IPS DF 4.7 (cell line): ENCODE data around the gene FAAH.

Experiments
- DNase-seq: peaks from one replicate; pipeline ENCODE4 v3.0.0-alpha.2; 2013; ENCODE audit warnings: low spot score; ENCODE audit errors: extremely low read depth

Gene FAAH

DNA sequence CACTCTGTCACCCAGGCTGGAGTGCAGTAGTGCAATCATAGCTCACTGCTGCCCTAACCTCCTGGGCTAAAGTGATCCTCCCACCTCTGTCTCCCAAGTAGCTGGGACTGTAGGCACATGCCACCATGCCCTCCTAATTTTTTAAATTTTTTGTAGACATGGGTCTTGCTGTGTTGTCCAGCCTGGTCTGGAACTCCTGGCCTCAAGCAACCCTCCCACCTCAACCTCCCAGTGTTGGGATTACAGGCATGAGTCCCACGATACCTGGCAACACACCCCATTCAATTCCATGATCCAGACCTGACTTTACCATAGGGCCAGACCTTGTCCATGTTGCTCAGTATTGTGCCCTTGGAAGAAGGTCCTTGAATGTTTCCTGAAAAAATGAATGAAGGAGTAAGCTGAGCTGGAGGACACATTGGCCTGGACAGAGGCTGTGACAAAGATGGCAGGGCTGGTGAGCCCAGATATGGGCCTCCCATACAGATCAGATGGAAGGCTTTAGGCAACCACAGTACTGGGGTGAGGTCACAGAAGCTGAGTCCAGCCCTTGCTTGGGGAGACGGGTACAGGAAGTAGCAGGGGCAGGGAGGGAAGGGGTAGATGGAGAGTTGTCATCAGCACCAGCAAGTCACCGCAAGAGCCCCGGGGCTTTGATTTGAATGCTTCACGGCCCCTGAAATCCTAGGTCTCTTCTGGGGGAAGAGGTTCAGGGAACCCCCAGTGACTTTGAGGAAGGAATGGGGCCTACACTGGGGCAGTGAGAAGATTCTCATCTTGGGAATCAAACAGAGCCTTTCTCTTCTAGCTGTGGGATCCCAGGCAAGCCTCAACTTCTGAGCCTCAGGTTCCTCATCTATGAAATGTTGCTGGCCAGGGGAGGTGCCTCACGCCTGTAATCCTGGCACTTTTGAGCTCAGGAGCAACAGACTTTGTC lies 55.4 kb downstream of the FAAH start:
- DNase-seq: no peak

DNA sequence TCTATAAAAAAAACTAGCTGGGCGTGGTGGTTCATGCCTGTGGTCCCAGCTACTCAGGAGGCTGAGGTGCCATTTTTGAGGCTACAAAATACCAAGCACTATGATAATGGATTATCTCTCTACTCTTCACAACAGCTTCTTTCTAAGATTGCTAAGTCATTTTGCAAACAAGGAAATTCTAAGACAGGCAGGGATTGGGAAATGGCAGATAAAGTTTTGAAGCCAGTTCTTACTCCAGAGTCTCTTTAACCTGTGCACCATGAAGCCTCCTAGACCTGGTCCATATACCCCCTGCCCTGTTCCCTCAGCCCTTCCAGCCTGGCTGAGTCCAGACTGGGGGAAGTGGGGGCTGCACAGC lies 56.0 kb downstream of the FAAH start:
- DNase-seq: no peak

DNA sequence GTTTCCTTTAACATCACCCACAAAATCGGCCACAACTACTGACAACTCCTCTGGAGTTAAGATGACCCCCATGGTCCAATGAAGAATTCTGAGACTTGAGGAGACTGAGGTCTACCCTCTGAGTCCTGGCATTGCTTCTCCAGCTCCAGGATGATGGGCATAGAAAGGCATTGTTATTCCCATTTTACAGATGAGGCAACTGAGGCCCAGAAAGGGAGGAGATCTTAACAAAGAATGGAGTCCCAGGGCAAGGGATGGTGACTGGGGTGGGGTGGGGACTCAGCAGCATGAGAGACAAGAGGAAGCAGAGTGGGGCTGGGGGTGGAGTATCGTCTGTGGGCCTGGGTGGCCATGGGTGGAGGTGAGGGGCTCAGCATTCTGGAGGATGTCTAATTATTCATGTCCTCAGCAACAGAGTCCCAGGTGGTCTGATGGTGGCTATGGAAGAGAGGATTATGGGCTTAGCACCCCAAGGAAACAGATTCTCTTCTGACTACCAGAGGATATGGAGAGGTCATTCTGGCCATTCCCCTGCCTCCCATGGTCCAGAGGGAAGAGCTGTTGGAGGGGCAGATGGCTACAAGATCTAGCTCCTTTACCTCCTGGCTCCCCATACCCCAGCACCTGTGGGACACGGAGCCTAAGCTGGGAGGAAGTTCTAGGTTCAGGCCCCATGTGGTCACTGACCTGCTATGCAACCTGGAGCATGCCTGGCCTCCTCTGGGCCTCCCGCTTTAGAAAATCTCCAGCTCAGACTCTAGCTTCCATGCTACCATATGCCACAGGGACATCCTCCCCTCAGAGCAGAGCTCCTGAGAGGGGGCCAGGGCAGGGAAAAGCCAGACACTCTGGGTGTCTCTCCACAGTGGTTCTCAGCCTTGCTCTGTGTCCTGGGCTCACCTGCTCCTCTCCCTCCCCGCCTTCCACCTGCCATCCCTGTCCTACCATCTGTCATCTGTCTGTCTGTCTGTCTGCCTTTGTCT lies 58.1 kb downstream of the FAAH start:
- DNase-seq: no peak

DNA sequence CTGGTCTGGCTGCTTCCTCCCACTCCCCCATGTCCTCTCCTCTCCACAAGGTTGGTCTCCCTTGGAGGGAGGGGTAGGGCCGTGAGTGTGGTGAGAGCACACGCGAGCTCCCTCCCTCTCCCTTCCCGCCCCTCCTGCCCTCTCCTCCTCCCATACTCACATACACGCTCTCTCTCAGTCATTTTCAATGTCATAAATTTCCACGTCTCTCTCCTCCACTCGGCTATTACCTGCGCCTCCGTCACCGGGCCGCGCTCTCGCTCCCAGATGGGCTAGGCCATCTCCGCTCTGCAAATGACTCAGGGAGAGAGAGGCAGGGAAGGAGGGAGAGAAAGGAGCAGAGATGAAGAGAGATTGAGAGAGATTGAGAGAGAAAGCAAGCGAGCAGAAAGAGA lies 58.8 kb downstream of the FAAH start:
- no peak for DNase-seq

DNA sequence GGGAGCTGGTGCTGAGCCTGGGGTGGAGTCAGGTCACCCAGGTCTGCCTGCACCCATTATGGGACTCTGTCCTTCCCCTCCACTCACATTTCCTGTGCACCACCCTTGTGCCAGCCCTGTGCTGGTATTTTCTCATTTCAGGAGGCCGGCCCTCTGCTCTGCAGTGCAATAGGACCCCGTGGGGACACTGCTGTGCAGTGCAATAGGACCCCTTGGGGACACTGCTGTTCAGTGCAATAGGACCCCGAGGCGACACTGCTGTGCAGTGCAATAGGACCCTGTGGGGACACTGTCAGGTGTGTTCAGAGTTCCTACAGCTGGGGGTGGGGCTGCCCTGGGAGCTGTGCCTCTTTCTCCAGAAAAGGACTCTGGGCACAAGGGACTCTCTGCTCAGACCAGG lies 59.3 kb downstream of the FAAH start:
- DNase-seq: no peak

DNA sequence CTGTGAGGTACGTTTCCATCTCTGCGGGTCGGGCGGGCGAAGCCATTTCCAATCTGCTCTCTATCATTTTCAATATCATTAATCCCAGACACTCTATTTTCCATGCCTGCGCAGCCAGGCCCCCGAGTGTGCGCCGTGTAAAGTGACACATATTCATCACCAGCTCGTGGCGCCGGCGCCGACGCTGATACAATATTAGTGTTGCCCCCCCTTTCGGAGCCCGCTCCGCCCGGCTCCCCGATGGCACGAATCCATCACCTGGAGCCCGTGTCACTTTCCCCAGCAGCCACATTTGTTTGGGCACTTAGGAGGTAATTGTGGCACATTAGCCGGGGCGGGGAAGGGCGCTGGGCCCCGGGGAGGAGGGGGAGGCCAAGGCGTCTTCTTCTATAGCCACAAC lies 61.8 kb downstream of the FAAH start:
- DNase-seq: no peak

DNA sequence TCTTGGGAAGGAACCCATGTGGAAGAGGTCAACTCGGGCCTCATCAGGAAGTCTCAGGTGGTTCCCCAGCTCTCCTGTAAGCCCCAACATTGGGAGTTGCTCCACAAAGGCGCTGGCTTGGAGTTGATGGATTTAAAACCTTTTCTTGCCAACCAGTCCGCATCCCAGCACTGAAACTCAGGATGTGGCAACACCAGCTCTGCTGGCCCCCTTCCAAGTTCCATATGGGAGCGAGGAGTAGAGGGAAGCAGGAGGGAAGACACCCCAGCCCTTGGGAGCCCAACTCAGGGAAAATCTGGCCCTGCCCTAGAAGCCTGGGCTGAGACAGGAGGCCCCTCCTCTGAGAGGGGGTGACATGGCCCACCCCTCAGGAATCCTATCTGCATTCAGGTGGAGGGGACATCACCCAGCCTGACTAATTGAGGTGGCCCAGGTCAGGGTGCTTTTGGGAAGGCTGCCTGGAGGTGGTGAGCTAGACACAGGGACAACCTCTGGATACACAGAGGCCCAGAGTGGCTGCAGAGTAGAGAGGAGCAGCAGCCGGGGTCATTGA lies 62.4 kb downstream of the FAAH start:
- DNase-seq: no peak

DNA sequence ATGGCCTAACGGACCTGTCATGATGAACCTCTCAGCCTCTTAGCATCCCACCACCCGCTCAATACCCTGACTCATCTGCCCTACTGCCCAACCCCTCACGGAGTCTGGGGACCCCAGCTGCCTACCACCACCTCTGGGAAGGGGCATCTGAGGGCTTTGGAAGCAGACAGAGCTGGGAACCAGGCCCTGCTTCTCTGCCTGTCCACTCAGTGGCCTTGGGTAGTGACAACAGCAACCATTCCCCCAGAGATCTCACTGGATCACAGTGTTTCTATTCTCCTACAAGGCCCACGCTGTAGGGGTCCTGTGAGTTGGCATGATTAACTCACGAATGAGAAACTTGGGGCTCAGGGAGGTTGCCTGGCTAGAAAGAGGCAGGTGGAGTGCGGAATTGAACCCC lies 63.1 kb downstream of the FAAH start:
- DNase-seq: no peak

DNA sequence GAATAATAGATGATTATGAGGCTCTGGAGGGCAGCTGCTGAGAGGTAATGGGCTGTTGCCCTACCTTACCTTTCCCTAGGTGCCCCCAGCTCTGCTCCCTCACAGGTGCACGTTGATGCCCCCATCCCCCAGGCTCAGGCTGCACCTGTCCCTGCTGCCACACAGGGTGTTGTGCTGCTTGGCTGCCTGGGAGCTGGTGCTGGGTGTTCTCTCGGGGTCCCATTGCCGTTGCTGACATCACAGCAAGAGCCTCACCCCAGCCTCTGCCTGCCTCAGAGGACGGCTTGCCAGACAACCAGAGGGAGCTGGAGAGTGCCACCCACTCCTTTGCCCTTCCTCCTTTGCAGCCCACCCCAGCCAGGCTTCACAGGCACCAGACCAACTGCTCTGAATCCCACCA lies 64.1 kb downstream of the FAAH start:
- DNase-seq: no peak

DNA sequence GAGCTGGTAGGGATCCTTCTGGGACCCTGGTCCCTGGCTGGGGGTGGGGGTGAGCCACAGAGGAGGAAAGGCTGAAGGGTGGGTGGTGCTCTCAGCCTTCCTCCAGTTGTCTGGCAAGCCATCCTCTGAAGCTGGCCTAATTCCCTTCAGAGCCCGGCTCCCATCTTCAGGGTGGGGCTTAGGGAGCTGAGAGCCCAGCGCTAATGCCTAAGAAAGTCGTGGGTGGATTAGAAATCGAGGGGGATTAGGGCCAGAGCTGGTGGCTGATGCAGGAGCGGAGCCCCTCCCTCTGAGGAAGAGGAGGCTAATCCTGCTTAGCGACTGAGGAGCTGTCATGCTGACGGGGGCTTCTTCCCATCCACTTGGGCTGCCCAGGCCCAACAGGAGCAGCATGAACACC lies 64.7 kb downstream of the FAAH start:
- DNase-seq: no peak

DNA sequence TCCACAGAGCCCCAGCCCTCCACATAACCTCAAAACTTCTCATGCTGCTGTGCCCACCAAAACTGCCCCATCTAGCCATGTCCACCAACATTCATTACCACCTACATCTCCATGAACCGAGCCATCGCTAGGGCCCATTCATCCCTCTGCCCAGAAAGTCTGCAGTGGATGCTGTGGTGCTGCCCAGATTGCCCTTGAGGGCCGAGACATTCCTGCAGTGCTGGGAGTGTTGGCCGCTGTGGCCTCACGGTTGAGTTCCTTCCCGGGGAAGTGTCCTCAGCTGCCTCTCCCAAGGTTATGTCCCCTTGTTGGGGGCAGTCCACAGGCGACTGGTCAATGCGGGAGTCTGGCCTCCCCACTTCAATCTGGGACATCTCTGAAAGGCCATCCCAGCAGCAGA lies 65.2 kb downstream of the FAAH start:
- no peak for DNase-seq

DNA sequence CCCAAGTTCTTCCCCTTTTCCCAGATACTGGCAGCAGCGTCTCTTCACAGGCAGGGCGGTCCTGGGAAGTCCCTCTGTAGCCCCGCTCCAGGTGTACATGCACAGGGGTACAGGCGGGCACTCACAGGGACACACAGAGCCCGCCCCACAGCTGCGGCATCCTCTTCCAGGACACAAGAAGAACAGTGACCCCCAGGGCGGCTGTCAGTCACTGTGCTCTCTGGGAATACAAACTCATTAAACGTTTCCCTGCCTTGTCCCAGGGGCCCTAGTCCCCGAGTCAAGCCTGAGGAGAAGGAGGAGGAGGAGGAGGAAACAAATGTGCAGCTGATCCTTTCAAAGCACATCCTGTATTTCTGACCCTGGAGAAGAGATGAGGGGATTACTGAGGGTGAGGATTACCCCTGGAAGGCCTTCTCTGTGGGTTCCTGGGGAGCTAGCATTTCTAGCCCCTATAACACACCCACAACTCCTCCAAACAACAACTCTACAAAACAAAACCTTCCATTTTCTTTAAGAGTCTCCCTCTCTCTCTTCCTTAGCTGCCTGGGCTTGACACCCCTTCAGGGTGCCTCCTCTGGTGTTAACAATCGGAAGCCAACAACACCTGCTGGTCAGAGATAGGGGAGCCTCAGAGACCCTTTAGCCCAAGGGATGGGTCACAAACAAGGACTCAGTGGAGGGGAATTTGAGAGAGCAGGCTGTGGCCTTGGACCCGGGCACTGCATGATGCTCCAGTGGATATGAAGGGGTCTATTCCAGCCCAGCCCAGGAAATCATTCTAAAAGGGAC lies 67.1 kb downstream of the FAAH start:
- DNase-seq: no peak

DNA sequence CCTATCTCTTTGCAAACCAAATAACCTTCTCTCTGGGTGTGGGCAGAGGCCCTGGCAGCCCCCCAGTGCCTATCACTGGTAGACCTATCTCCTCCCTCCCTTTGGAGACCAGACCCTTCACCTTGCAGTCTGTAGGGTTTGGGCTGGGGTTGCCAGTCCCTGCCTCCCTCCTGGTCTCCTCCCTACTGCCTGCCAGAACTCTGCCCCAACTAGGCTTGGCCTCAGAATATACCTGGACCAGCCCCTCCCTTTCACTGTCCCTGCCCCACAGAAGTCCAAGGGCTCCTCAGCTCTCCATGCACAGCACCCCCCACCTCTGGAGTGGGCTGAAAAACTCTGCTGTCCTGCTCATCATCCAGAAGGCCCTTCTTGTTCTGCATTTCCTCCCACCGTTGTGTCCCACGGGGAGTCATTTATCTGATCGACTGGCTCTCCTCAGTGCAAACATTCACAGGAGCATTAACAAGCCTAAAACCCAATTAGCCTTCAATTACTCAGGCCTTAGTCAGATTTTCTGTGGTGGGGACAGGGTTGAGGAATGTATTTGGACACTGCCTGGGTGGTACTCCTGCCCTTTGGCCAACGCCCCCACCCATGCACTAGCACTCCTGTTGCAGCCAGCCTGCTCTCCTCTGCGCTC lies 67.8 kb downstream of the FAAH start:
- DNase-seq: no peak
